Fibroblast of lung (primary cell): ENCODE data around the gene TENT5C. TPM values are rescaled to one million over a fixed set of nuclear protein-coding genes. Genes with fewer than 3 reads are reported as not detected.

Source experiments
- DNase-seq, 2 donors: peaks; one replicate each; pipeline versions ENCODE4 v3.0.0 to v3.0.0-alpha.2; 2010; ENCODE audit warnings: low read depth in 2 of 2
- H2AFZ ChIP-seq: 2 replicates; pipeline ENCODE4 v1.5.1; 2012; ENCODE audit warnings: low read length, control low read depth, inconsistent platforms
- H3K27ac ChIP-seq: 2 replicates; pipeline ENCODE4 v1.5.1; 2011; ENCODE audit warnings: low read length, control low read depth; ENCODE audit not compliant: insufficient read depth
- H3K27me3 ChIP-seq: 2 replicates; pipeline ENCODE4 v1.5.1; 2011; ENCODE audit warnings: mild to moderate bottlenecking, low read length; ENCODE audit not compliant: control insufficient read depth, insufficient read depth
- H3K36me3 ChIP-seq: 2 replicates; pipeline ENCODE4 v1.5.1; 2011; ENCODE audit warnings: low read length; ENCODE audit not compliant: control insufficient read depth, insufficient read depth
- H3K4me1 ChIP-seq: 2 replicates; pipeline ENCODE4 v1.5.1; 2011; ENCODE audit warnings: low read length; ENCODE audit not compliant: control insufficient read depth, insufficient read depth; ENCODE audit errors: extremely low read depth
- H3K4me2 ChIP-seq: 2 replicates; pipeline ENCODE4 v1.5.1; 2011; ENCODE audit warnings: low read length, control low read depth; ENCODE audit not compliant: insufficient read depth; ENCODE audit errors: extremely low read depth
- H3K4me3 ChIP-seq, 4 experiments: fragments of 200-600 bp in 1 of 4; sonication (generic) in 1 of 4; replicated peaks in 1 of 4; 2 replicates each; pipeline ENCODE4 v1.5.1; 2011 to 2016; ENCODE audit warnings: low read length in 4 of 4, low read depth in 3 of 4, mild to moderate bottlenecking in 3 of 4, control low read depth in 2 of 4, inconsistent platforms in 1 of 4, mixed read lengths in 1 of 4; ENCODE audit not compliant: insufficient read depth in 1 of 4; ENCODE audit errors: control extremely low read depth in 1 of 4
- H3K79me2 ChIP-seq: 2 replicates; pipeline ENCODE4 v1.5.1; 2012; ENCODE audit warnings: mild to moderate bottlenecking, low read length, inconsistent platforms; ENCODE audit not compliant: control insufficient read depth, insufficient read depth
- H3K9ac ChIP-seq: 2 replicates; pipeline ENCODE4 v1.5.1; 2011; ENCODE audit warnings: mild to moderate bottlenecking, low read length, control low read depth; ENCODE audit not compliant: insufficient read depth
- H3K9me3 ChIP-seq: 2 replicates; pipeline ENCODE4 v1.5.1; 2012; ENCODE audit warnings: low read depth, low read length; ENCODE audit not compliant: control insufficient read depth, insufficient read depth
- H4K20me1 ChIP-seq: 2 replicates; pipeline ENCODE4 v1.5.1; 2011; ENCODE audit warnings: low read length; ENCODE audit not compliant: control insufficient read depth, insufficient read depth; ENCODE audit errors: extremely low read depth
- CTCF ChIP-seq, 2 donors: IDR thresholded peaks in 1 of 2; conservative IDR thresholded peaks in 1 of 2; 1 replicate in 1 of 2; 2 replicates in 1 of 2; pipeline ENCODE4 v1.5.1; 2011 to 2012; ENCODE audit warnings: low read length in 2 of 2, control low read depth in 1 of 2, inconsistent platforms in 1 of 2, low read depth in 1 of 2, mild to moderate bottlenecking in 1 of 2
- EZH2 ChIP-seq: IDR thresholded peaks from 2 replicates; pipeline ENCODE4 v1.5.1; 2012; ENCODE audit warnings: low read length, control low read depth, mild to moderate bottlenecking; ENCODE audit errors: missing control alignments
- polyA plus RNA-seq, 2 donors: library from polyadenylated mRNA; depleted of rRNA in 1 of 2; stranded (reverse) in 1 of 2; unstranded in 1 of 2; fragments of >200 nt; gene quantifications; 2 replicates each; pipeline ENCODE4 v1.2.1, GENCODE V29; 2011 to 2012; ENCODE audit warnings: missing spikeins in 1 of 2
- total RNA-seq: library from RNA; depleted of rRNA; stranded (reverse); fragments of >200 nt; gene quantifications from 2 replicates; pipeline ENCODE4 v1.2.1, GENCODE V29; 2014

The TENT5C gene
- total and polyA plus RNA-seq, 2 donors (not counting 1 experiment from before 2014, with no cell fraction given), result 4.2 to 8.1 TPM

- Histone ChIP-seq H3K79me2 (no peaks in the 10 kb centered on the region), H3K9ac (no peak overlapping the region), H3K27ac (no peak overlapping the region), H3K4me1 (no peaks in the 10 kb centered on the region), H3K4me3 (no peak overlapping the region), H4K20me1 (no peaks in the 10 kb centered on the region), H3K4me2 (no peak overlapping the region), H3K36me3 (no peaks in the 10 kb centered on the region), H3K9me3 (no peaks in the 10 kb centered on the region), H3K27me3 (peaks cover 8% of the 10 kb centered on the region), H2AFZ (no peak overlapping the region)
- no peak for TF ChIP-seq CTCF (conservative IDR thresholded peaks at IDR 0.05 in 1 of 2, IDR thresholded peaks at IDR 0.05 in 1 of 2; ENCODE audit: low read depth in 1 of 2, low read length in 2 of 2)
- TF ChIP-seq EZH2, result no peak
- no peak for DNase-seq
Measured at GRCh38 chr1:117600325-117600943, 5.4 kb upstream of the TENT5C start.

- no peaks in the 10 kb centered on the region for H3K9me3 ChIP-seq
- peaks cover 8% of the 10 kb centered on the region for H3K27me3 ChIP-seq
- no peak overlapping the region for H3K4me2 ChIP-seq
- no peak overlapping the region for H3K9ac ChIP-seq
- H3K4me3 ChIP-seq, result no peak overlapping the region
- TF ChIP-seq EZH2, result no peak
- TF ChIP-seq CTCF (conservative IDR thresholded peaks at IDR 0.05 in 1 of 2, IDR thresholded peaks at IDR 0.05 in 1 of 2; ENCODE audit: low read depth in 1 of 2, low read length in 2 of 2), result no peak
- H4K20me1 ChIP-seq, result no peaks in the 10 kb centered on the region
- no peaks in the 10 kb centered on the region for H3K4me1 ChIP-seq
- no peak overlapping the region for H3K27ac ChIP-seq
- no peaks in the 10 kb centered on the region for H3K36me3 ChIP-seq
- H2AFZ ChIP-seq, result no peak overlapping the region
- peak in 1 of 2 donors; percentile 89 for DNase-seq
- no peaks in the 10 kb centered on the region for H3K79me2 ChIP-seq
Measured at GRCh38 chr1:117600966-117601365, 4.9 kb upstream of the TENT5C start.

DNA sequence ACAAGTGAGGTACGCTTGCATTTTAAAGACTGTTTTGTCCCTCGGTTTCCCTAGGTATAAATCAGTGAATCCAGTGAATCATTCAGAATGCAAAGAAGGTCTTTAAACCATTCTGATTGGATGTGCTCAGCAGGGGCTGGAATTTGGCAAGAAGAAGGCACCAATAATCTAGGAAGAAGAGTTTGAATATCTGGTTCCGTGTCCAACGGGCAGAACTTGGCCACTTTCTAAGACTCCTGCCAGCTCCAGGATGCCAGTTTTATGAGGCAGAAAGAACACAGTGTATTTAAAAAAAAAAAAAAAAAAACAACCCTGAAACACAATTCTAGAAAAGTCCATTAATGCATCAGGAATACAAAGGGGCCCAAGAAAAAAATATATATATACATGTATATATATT is 3.0 kb upstream of the TENT5C start:
- Histone ChIP-seq H2AFZ (no peak overlapping the region), H3K27me3 (peaks cover 3% of the 10 kb centered on the region), H3K4me1 (peaks cover 3% of the 10 kb centered on the region), H3K4me2 (no peak overlapping the region), H3K9ac (no peak overlapping the region), H3K79me2 (no peaks in the 10 kb centered on the region), H3K36me3 (no peaks in the 10 kb centered on the region), H3K9me3 (no peaks in the 10 kb centered on the region), H4K20me1 (no peaks in the 10 kb centered on the region), H3K27ac (no peak overlapping the region), H3K4me3 (no peak overlapping the region)
- TF ChIP-seq CTCF (conservative IDR thresholded peaks at IDR 0.05 in 1 of 2, IDR thresholded peaks at IDR 0.05 in 1 of 2; ENCODE audit: low read depth in 1 of 2, low read length in 2 of 2) (no peak), EZH2 (no peak)
- DNase-seq, result no peak
